SKM-1 (cell line): ENCODE data around the gene CEACAM4.
"Not testable (repeated sequence)": the region's sequence is repeated elsewhere in the genome, so short reads cannot be mapped to it uniquely, and the experiment has no call there.

ENCODE experiments used
- DNase-seq: peaks from one replicate; lab custom pipeline; 2025; ENCODE audit not compliant: unreplicated experiment; lab: John Stamatoyannopoulos, UW

The CEACAM4 gene

DNA sequence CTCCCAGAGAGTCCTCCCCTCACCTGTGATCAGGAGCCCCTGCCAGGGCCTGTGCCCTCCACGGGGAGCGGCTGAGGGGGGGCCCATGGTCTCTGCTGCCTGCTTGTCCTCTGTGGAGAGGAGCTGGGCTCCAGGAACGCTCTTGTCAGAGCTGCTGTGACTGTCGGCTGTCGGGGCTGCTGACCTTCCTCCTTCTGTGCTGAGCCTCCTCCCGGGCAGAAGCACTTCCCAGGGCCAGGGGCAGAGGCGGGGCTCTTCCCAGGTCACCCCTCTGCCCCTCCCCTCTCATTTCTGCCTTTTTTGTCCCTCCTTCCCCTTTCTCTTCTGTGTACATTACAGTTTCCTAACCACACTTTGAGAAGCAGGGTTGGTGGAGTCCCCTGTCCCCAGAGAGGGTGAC, at the start of gene CEACAM4:
CEACAM4 (minus strand) TSS at position 198 of the 400 bp plus-strand sequence; CDS start at position 87, 111 bp downstream.
- DNase-seq, result no peak

DNA sequence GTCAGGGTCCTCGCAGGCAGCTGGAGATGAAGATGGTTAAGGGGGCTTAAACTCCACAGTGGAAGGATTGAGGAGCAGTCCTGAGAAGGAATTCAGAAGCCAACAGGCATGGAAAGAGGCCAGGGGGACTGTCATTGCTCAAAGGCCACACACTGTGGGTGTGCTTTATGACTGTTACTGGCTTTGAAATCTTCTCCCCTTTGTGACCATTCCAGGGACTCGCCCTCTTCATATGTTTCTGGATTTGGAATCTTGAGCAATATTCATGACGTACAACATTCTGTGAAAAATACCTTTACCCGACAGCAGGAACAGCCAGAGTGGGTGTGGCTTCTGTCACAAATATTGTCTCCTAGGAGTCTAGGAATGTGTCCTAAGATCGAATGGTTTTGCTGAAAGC, 44.6 kb upstream of the CEACAM4 start:
- DNase-seq, result no peak

- DNase-seq, result no peak
Measured at GRCh38 chr19:41670755-41671154, 43.9 kb upstream of the CEACAM4 start.

DNA sequence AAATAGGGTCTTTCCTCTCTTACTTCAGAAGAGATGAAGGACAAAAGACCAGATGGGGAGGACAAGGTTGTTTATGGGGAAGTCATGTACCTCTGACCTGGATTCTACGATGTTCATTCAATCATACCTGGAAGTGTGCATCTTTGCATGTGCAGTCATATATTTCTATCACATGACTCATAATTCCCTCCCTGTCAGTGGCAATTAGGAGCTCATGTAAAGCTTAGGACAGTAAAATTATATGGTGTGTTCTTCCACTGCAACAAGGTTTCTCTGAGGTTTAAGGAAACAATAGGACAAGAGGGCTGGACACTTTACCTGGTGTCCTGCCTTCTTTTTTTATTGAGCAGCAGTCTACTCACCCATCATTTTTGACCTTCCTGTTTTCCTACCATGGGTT, 41.4 kb upstream of the CEACAM4 start:
- DNase-seq, result no peak

- DNase-seq, result no peak
Measured at GRCh38 chr19:41666075-41666474, 39.2 kb upstream of the CEACAM4 start.

DNA sequence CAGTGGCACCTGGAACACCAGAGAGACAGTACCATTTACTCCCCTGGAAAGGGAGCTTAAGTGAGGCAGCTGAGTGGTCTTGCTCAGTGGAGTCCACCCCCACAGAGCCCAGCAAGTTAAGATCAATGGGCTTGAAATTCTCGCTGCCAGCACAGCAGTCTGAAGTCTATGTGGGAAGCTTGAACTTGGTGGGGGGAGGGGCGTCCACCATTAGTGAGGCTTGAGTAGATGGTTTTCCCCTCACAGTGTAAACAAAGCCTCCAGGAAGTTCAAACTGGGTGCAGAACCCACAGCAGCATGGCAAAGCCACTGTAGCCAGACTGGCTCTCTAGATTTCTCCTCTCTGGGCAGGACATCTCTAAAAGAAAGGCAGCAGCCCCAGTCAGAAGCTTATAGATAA, 30.3 kb upstream of the CEACAM4 start:
- no peak for DNase-seq

GRCh38 chr19:41656756-41657155, 29.9 kb upstream of the CEACAM4 start:
- DNase-seq, result not testable (repeated sequence)

GRCh38 chr19:41652250-41652649, 25.4 kb upstream of the CEACAM4 start:
- no peak for DNase-seq

DNA sequence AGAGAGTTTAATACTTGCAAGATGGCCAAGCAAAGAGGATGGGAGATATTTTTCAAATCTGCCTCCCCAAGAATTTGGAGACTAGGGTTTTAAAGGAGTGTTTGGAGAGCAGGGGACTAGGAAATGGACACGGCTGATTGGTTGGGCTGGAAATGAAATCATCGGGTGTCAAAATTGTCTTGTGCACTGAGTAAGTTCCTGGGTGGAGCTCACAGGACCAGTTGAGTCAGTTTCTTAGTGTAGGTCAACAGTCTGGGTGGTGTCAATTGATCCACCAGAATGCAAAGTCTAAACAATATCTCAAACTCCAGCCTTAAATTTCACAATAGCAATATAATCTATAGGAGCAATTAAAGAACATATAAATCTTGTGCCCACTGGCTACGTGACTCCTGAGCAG, 23.0 kb upstream of the CEACAM4 start:
- no peak for DNase-seq

DNA sequence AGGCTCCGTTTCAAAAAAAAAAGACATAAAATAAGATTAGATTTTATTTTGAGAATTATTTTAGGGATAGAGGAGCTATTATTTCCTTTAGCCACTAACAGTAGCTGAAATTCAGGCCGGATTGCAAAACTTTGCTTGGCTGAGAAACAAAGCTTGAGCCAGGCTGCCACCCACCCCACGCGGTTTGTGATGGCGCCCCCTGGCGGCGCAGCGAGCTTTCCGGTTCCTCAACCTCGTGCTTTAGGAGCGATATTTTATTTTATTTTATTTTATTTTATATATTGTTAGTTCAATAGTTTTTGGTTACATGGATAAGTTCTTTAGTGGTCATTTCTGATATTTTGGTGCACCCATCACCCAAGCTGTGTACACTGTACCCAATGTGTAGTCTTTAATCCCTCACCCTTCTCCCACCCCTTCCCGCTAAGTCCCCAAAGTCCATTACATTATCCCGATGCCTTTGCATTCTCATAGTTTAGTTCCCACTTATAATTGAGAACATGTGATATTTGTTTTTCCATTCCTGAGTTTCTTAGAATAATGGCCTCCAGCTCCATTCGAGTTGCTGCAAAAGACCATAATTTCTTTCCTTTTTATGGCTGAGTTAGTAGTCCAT, 19.8 kb upstream of the CEACAM4 start:
- no peak for DNase-seq

DNA sequence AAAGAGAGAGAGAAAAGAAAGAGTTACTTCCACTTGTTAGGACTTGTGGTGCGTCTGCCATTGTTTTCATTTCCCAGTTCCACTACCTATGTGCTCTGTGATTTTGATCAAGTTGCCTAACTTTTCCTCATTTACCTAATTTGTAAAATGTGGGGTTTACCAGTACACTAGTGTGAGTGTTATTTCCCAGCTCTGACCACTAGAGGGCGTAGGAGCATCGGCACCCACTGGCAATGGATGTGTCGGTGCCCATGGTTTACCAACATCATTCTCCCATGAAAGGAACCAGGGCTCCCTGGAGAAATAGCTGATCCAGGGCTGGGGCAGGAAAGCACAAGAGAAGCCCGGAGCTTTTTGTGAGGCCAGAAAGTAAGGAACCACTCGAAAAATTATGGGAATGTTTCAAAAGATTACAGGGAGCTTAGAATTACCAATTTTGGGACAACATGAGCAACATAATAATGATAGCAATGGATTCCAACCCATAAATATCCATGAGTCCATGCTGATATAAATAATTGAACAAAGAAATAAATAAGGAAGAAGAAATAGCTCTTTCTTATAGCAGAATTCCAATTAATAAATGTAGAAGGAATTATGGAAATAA, 15.1 kb upstream of the CEACAM4 start:
- no peak for DNase-seq

DNA sequence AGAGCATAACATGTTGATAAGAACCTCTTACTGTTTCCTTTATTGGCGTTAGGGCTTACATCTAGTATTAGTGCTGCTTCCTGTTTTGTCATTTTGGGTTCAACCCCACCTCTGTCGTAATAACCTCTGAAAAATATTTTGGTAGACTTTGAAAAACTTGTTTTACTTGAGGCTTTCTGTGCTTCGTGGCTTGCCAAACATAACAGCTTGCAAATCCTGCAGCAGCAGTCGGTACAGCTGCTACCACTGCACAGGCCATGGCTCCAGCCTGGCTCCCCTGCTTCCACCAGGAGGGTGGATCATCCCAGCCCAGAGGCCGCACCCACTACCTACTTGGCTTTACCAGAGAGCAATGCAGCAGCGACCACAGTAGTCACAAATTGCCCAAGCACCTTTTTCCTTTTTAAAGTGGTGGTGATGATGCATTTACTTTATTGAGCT, 11.8 kb upstream of the CEACAM4 start:
- DNase-seq, result no peak

DNA sequence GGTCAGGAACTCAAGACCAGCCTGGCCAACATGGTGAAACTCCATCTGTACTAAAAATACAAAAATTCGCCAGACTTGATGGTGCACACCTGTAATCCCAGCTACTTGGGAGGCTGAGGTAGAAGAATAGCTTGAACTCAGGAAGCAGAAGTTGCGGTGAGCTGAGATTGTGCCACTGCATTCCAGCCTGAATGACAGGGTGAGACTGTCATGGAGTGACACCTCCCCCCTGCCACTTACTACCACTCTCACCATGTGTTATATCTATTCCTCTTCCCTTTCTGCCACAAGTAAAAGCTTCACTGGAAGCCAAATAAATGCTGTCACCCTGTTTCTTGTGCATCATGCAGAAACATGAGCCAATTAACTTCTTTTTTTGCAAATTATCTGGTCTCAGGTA, 10.6 kb upstream of the CEACAM4 start:
- no peak for DNase-seq

DNA sequence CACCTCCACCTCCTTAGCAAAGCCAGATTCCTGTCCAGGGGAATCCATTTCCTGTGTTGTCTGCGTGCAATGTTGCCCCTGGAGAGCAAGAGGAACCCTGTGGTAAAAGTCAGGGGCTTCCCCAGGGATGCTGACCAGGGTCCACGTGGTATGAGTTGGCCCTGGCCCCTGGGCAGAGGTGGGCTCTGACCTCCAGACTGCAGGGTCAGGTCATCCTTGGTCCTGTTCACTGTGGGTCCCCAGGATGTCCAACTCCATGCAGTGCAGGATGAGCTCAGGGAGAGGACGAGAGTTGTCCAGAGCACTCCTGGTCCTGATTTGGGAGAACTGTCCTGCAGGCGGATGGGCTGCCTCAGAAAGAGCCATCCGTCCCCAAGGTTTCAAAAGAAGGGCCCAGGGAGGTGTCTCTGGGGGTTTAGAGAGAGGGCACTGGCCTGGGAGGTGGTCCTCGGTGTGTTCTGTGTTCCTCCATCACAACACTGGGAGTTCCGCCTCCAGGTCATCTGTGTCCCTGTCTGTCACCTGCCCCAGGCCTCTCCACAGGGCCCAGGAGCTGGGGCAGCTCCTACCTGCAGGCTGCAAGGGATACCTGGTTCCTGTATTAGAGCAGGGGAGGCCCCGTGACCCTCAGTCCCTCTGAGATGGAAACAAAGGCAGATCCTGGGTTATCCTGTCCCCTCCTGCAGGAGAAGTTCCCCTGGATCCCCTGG, 1.2 kb upstream of the CEACAM4 start:
- no peak for DNase-seq

- DNase-seq, result no peak
Measured at GRCh38 chr19:41626278-41626677, 596 bp downstream of the CEACAM4 start.

DNA sequence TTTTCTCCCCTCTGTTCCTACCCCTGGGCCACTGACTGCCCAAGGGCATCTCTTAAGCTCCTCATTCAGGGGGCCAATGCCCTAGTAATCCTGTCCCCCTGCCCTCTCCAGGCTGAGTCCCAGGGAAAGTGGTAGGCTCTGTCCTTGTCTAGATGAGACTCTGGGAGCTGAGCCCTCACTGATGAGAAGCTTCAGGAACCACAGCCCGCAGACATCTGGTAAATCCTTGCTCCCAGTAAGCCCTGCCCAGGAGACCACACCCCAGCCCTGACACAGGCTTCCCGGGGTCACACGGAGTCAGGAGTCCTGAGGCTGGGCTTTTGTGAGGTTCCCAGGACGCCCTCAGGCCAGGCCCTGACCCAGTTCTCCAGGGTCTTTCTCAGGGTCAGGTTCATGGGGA, 1.9 kb downstream of the CEACAM4 start:
- no peak for DNase-seq

- DNase-seq, result no peak
Measured at GRCh38 chr19:41624515-41624914, 2.4 kb downstream of the CEACAM4 start.

- DNase-seq, result no peak
Measured at GRCh38 chr19:41623360-41623759, 3.5 kb downstream of the CEACAM4 start.

GRCh38 chr19:41621654-41622053, 5.2 kb downstream of the CEACAM4 start:
- no peak for DNase-seq

DNA sequence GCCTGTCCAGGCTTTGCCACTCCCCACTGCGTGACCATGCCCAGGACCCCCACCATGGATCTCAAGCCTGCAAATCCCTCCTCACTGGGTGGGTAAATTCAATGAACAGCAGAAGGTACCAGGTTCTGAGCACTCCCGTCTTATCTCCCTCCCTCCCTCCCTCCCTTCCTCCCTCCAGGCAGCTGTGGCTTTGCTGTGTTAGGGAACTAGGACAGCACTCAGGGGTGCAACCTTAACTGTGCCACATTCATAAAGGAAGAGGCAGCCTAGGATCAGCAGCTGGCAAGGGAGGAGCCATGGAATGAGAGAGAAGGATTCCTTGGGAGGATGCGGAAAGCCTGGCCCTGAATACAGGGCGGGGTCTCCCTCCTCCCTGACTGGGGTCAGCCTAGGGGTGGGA, 5.6 kb downstream of the CEACAM4 start:
- DNase-seq, result no peak

GRCh38 chr19:41620171-41620570, 6.7 kb downstream of the CEACAM4 start:
- DNase-seq, result no peak

DNA sequence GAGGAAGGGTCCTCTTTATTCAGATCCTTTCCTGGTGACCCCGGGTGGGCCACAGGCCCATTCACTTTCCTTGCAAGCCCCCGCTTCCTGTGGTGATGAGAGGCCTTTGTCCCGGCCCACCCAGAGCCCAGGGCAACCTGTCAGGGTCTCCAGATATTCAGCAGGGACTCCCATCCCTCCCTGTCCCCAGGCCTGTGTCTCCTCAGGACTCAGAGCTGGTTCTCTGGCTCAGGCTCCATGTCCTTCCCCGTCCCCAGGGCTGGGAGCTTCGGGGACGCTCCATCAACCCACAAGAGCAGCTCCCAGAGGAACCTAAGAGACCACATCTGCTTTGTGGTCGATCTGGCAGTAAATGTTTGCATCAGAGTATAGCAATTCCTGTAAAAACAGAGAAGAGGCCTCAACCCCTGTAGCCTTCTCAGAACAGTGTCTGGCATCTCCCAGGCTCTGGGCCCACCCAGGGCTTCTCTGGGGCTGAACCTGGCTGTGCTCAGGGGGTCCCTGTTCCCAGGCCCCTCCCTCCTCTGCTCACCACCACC, 7.8 kb downstream of the CEACAM4 start:
- DNase-seq, result no peak
